ENCODE measurements around the gene FEZF2.

- TF ChIP-seq CTCF (IDR thresholded peaks at IDR 0.05) (peak; percentile 37 to 65 (median 54)), POLR2A (IDR thresholded peaks at IDR 0.05) (no peak)
These were observed 40.5 kb downstream of the FEZF2 start for GRCh38 chr3:62332835-62333244.
